Vagina (tissue), 2 donors: ENCODE measurements around the gene CMYA5. TPM values are rescaled to one million over a fixed set of nuclear protein-coding genes. Genes with fewer than 3 reads are reported as not detected.

Experiments used
- DNase-seq, 2 donors: peaks; one replicate each; pipeline ENCODE4 v3.0.0-alpha.2; 2017; ENCODE audit errors: extremely low spot score in 2 of 2
- H3K27ac ChIP-seq: fragments of 200-600 bp; sonication (generic); one replicate; pipeline ENCODE4 v1.5.1; 2019
- H3K27me3 ChIP-seq: fragments of 200-600 bp; sonication (generic); one replicate; pipeline ENCODE4 v1.5.1; 2019
- H3K36me3 ChIP-seq, 2 donors: fragments of 200-600 bp; sonication (generic); one replicate each; pipeline ENCODE4 v1.5.1; 2017 to 2019
- H3K4me1 ChIP-seq: fragments of 200-600 bp; sonication (generic); one replicate; pipeline ENCODE4 v1.5.1; 2019
- H3K4me3 ChIP-seq, 2 donors: fragments of 200-600 bp; sonication (generic); 1 replicate in 1 of 2; 2 replicates in 1 of 2; pipeline ENCODE4 v1.5.1; 2016 to 2019
- H3K9me3 ChIP-seq: fragments of 200-600 bp; sonication (generic); one replicate; pipeline ENCODE4 v1.5.1; 2019
- POLR2A ChIP-seq, 2 donors: fragments of 450-650 bp; IDR thresholded peaks; one replicate each; pipeline ENCODE4 v1.6.1; 2017; ENCODE audit warnings: antibody characterized with exemption in 2 of 2, mild to moderate bottlenecking in 2 of 2, moderate library complexity in 2 of 2
- POLR2AphosphoS5 ChIP-seq, 2 donors: sonication (generic); formaldehyde crosslinking; IDR thresholded peaks; one replicate each; pipeline ENCODE4 v1.9.0; 2017; ENCODE audit warnings: antibody characterized with exemption in 2 of 2, mild to moderate bottlenecking in 2 of 2, low read depth in 1 of 2; ENCODE audit not compliant: insufficient read depth in 1 of 2
- intact Hi-C: fragments of 100-400 bp; cut with DNase I; formaldehyde crosslinking; loops from one replicate; pipeline ENCODE4 v1.15.1; 2023
- total RNA-seq: library from RNA; depleted of rRNA; stranded (reverse); fragments of >200 nt; gene quantifications from one replicate; pipeline ENCODE4 v1.2.3, GENCODE V29; 2016
- TF ChIP-seq, protein P1 (sequence below), 3 experiments: fragments of 450-650 bp in 2 of 3; fragments of 200-600 bp in 1 of 3; sonication (generic) in 1 of 3; IDR thresholded peaks; one replicate each; pipeline ENCODE4 v1.5.1; 2017 to 2019; ENCODE audit warnings: antibody characterized with exemption in 3 of 3, mild to moderate bottlenecking in 2 of 3, moderate library complexity in 2 of 3

CMYA5 gene
- total RNA-seq, 1 donor from 2014 or later: 10.1 TPM

DNA sequence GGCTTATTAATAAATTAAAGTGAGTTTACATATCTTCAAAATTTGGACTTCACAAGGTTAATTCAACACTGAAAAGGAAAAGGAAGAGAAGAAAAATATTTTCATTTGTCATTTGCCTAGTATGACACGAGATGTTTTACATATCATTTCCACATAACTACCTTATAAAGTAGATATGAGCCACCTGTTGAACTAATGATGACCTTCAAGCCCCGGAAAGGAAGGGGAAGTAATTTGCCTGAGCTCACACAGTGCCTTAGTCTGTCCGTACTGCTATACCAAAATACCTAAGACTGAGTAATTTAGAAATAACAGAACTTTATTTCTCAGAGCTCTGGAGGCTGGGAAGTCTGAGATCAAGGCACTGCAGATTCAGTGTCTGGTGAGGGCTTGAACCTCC is 17.9 kb downstream of the CMYA5 start:
- Histone ChIP-seq H3K4me3 (no peak overlapping the region), H3K27me3 (no peaks in the 10 kb centered on the region), H3K9me3 (no peaks in the 10 kb centered on the region), H3K27ac (no peak overlapping the region), H3K36me3 (no peaks in the 10 kb centered on the region), H3K4me1 (no peaks in the 10 kb centered on the region)
- TF ChIP-seq, protein P1, sequence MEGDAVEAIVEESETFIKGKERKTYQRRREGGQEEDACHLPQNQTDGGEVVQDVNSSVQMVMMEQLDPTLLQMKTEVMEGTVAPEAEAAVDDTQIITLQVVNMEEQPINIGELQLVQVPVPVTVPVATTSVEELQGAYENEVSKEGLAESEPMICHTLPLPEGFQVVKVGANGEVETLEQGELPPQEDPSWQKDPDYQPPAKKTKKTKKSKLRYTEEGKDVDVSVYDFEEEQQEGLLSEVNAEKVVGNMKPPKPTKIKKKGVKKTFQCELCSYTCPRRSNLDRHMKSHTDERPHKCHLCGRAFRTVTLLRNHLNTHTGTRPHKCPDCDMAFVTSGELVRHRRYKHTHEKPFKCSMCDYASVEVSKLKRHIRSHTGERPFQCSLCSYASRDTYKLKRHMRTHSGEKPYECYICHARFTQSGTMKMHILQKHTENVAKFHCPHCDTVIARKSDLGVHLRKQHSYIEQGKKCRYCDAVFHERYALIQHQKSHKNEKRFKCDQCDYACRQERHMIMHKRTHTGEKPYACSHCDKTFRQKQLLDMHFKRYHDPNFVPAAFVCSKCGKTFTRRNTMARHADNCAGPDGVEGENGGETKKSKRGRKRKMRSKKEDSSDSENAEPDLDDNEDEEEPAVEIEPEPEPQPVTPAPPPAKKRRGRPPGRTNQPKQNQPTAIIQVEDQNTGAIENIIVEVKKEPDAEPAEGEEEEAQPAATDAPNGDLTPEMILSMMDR (IDR thresholded peaks at IDR 0.05): no peak
- no peak for TF ChIP-seq POLR2AphosphoS5 (IDR thresholded peaks at IDR 0.05; ENCODE audit: insufficient read depth in 1 of 2, low read depth in 1 of 2)
- intact Hi-C loops: no loop called here
- DNase-seq: no peak

DNA sequence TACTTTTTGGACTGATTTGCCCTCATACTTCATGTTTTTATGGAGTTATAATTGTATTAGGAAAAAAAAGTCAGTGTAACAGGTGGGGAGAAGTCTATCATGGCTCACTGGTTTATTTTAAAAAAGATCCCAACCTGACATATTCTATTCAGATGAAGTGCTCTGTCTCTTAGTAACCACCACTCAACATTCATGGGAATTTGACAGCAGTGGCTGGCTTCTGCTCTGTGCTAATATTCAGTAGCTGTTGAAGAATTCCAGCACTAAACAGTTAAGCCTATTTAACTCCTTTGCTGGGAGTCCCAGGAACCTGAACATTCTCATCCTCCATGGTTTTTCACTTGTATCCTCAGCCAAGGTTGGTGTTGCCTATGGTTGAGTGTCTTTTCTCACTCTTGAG is 23.1 kb downstream of the CMYA5 start:
- TF ChIP-seq, protein P1 (IDR thresholded peaks at IDR 0.05): no peak
- TF ChIP-seq POLR2A (IDR thresholded peaks at IDR 0.05) (no peak), POLR2AphosphoS5 (IDR thresholded peaks at IDR 0.05; ENCODE audit: insufficient read depth in 1 of 2, low read depth in 1 of 2) (no peak)
- intact Hi-C loops: no loop called here
- Histone ChIP-seq H3K27ac (no peak overlapping the region), H3K27me3 (no peaks in the 10 kb centered on the region), H3K9me3 (no peaks in the 10 kb centered on the region), H3K4me1 (no peaks in the 10 kb centered on the region), H3K36me3 (no peaks in the 10 kb centered on the region), H3K4me3 (no peak overlapping the region)
- no peak for DNase-seq

DNA sequence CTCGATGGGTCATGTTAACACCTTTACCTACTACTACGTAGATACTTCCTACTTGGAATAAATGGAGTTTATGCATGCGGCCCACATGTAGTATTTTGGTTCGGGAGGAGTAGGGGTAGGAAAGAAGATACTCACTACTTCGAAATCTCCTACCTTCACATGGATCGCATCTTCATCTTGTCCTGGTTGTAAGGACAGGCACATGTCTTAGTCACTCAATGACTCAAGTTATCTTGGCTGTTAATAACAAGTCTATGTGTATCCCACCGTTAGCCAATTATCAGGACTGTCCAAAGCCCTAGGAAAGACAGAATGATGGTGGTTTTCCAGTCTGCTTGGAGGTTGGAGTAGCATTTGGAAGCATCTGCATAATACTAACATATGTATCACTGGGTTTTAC is 24.1 kb downstream of the CMYA5 start:
- Histone ChIP-seq H3K36me3 (no peaks in the 10 kb centered on the region), H3K4me3 (no peak overlapping the region), H3K9me3 (no peaks in the 10 kb centered on the region), H3K4me1 (no peaks in the 10 kb centered on the region), H3K27ac (no peak overlapping the region), H3K27me3 (no peaks in the 10 kb centered on the region)
- TF ChIP-seq POLR2A (IDR thresholded peaks at IDR 0.05): no peak
- TF ChIP-seq, protein P1 (IDR thresholded peaks at IDR 0.05): no peak
- no peak for TF ChIP-seq POLR2AphosphoS5 (IDR thresholded peaks at IDR 0.05; ENCODE audit: insufficient read depth in 1 of 2, low read depth in 1 of 2)
- intact Hi-C loops: no loop called here
- DNase-seq: no peak

DNA sequence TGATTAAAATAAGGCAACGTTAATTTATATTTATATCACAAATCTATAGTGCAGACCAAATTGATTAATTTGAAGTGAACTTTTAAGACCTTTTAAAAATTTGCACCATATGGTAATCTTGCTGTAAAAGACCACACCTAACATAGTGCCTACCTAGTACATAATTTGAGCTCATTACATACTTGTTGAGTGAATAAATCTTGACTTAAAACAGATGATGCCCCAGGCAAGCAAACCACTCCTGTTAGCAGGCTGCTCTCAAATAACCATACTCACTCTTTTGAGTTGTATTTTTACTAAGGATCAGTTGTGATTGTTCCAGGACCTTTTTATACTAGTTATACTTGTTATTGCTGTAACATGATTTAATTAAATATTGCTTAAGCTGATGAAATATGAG is 27.2 kb downstream of the CMYA5 start:
- H3K9me3 ChIP-seq: no peaks in the 10 kb centered on the region
- no peaks in the 10 kb centered on the region for H3K4me1 ChIP-seq
- H3K27ac ChIP-seq: no peak overlapping the region
- no peak for DNase-seq
- TF ChIP-seq POLR2AphosphoS5 (IDR thresholded peaks at IDR 0.05; ENCODE audit: insufficient read depth in 1 of 2, low read depth in 1 of 2): no peak
- no peak for TF ChIP-seq POLR2A (IDR thresholded peaks at IDR 0.05)
- TF ChIP-seq, protein P1 (IDR thresholded peaks at IDR 0.05): no peak
- H3K36me3 ChIP-seq: no peaks in the 10 kb centered on the region
- intact Hi-C loops: no loop called here
- no peaks in the 10 kb centered on the region for H3K27me3 ChIP-seq
- no peak overlapping the region for H3K4me3 ChIP-seq

DNA sequence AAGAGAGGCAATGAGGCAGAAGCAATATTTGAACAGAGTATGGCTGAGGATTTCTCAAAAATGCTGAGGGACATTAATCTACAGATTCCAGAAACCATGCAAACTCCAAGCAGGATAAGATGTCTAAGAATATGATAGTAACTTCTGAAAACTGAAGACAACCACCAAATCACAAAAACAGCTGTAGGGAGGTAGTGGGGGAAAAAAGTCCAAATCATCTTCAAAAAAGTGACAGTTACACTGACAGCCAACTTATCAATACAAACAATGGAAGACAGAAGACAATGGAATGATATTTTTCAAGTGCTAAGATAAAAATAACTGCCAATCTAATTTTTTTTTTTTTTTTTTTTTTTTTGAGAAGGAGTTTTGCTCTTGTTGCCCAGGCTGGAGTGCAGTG is 30.5 kb downstream of the CMYA5 start:
- H3K36me3 ChIP-seq: no peaks in the 10 kb centered on the region
- DNase-seq: no peak
- H3K27ac ChIP-seq: no peak overlapping the region
- no peak overlapping the region for H3K4me3 ChIP-seq
- no peaks in the 10 kb centered on the region for H3K27me3 ChIP-seq
- no peaks in the 10 kb centered on the region for H3K9me3 ChIP-seq
- intact Hi-C loops: no loop called here
- TF ChIP-seq, protein P1 (IDR thresholded peaks at IDR 0.05): no peak
- TF ChIP-seq POLR2A (IDR thresholded peaks at IDR 0.05): no peak
- no peak for TF ChIP-seq POLR2AphosphoS5 (IDR thresholded peaks at IDR 0.05; ENCODE audit: insufficient read depth in 1 of 2, low read depth in 1 of 2)
- no peaks in the 10 kb centered on the region for H3K4me1 ChIP-seq
